Measurements from ENCODE around the gene HMGCS1. TPM values are rescaled to one million over a fixed set of nuclear protein-coding genes. Genes with fewer than 3 reads are reported as not detected.
A peak's percentile ranks its signal among the peaks of the same experiment; 100 is the strongest.
"Not testable (repeated sequence)": the region's sequence is repeated elsewhere in the genome, so short reads cannot be mapped to it uniquely, and the experiment has no call there.

Gene HMGCS1
- total RNA-seq, 2 donors from 2014 or later: 78.6 to 81.5 TPM

GRCh38 chr5:43288269-43288831 lies 24.9 kb downstream of the HMGCS1 start:
- H3K36me3 Mint-ChIP-seq (ENCODE audit: insufficient read depth in 2 of 2): peaks cover 4 to 20% of the 10 kb centered on the region in 2 donors
- H3K27me3 Mint-ChIP-seq (ENCODE audit: low read depth): no peaks in the 10 kb centered on the region
- no peak overlapping the region for H3K4me3 Mint-ChIP-seq
- H3K27ac Mint-ChIP-seq: peak overlapping the region; percentile 24
- ATAC-seq (replicated peaks in 1 of 2) (no peak), DNase-seq (no peak)
- no peaks in the 10 kb centered on the region for H3K9me3 Mint-ChIP-seq
- H3K4me1 Mint-ChIP-seq (ENCODE audit: low read depth): no peaks in the 10 kb centered on the region

- ATAC-seq (replicated peaks in 1 of 2): no peak
- H3K36me3 Mint-ChIP-seq (ENCODE audit: insufficient read depth in 2 of 2): peaks cover 4 to 16% of the 10 kb centered on the region in 2 donors
- no peaks in the 10 kb centered on the region for H3K27me3 Mint-ChIP-seq (ENCODE audit: low read depth)
- no peak overlapping the region for H3K4me3 Mint-ChIP-seq
- H3K27ac Mint-ChIP-seq: no peak overlapping the region
- no peaks in the 10 kb centered on the region for H3K4me1 Mint-ChIP-seq (ENCODE audit: low read depth)
- no peak for DNase-seq
- H3K9me3 Mint-ChIP-seq: no peaks in the 10 kb centered on the region
Observed at GRCh38 chr5:43287493-43287892, 25.7 kb downstream of the HMGCS1 start.

- H3K27ac Mint-ChIP-seq: no peak overlapping the region
- ATAC-seq (replicated peaks in 1 of 2) (no peak), DNase-seq (no peak)
- H3K9me3 Mint-ChIP-seq: no peaks in the 10 kb centered on the region
- peaks cover 8% of the 10 kb centered on the region for H3K4me1 Mint-ChIP-seq (ENCODE audit: low read depth)
- no peaks in the 10 kb centered on the region for H3K27me3 Mint-ChIP-seq (ENCODE audit: low read depth)
- no peak overlapping the region for H3K4me3 Mint-ChIP-seq
- peaks cover 4 to 12% of the 10 kb centered on the region in 2 donors for H3K36me3 Mint-ChIP-seq (ENCODE audit: insufficient read depth in 2 of 2)
Observed at GRCh38 chr5:43286623-43287022, 26.6 kb downstream of the HMGCS1 start.

GRCh38 chr5:43281840-43282658 lies 31.2 kb downstream of the HMGCS1 start:
- Mint-ChIP-seq H3K27me3 (ENCODE audit: low read depth) (no peaks in the 10 kb centered on the region), H3K4me1 (ENCODE audit: low read depth) (peaks cover 17% of the 10 kb centered on the region), H3K9me3 (no peaks in the 10 kb centered on the region), H3K27ac (peak overlapping the region; percentile 36), H3K4me3 (peak overlapping the region in 1 of 2 donors; percentile 46), H3K36me3 (ENCODE audit: insufficient read depth in 2 of 2) (peaks cover 4% of the 10 kb centered on the region in 2 donors)
- peak; percentile 35 to 47 for DNase-seq
- peak; percentile 89 to 90 for ATAC-seq (replicated peaks in 1 of 2)

GRCh38 chr5:43279548-43280274 lies 33.5 kb downstream of the HMGCS1 start:
- Mint-ChIP-seq H3K4me1 (ENCODE audit: low read depth) (peaks cover 17% of the 10 kb centered on the region), H3K4me3 (no peak overlapping the region), H3K27ac (no peak overlapping the region), H3K9me3 (no peaks in the 10 kb centered on the region), H3K36me3 (ENCODE audit: insufficient read depth in 2 of 2) (peaks cover 0 to 2% of the 10 kb centered on the region in 2 donors), H3K27me3 (ENCODE audit: low read depth) (no peaks in the 10 kb centered on the region)
- DNase-seq: no peak
- no peak for ATAC-seq (replicated peaks in 1 of 2)

- Mint-ChIP-seq H3K27me3 (ENCODE audit: low read depth) (peaks cover 12% of the 10 kb centered on the region), H3K9me3 (no peaks in the 10 kb centered on the region)
- no peak for DNase-seq
Observed at GRCh38 chr5:43275391-43275790, 37.8 kb downstream of the HMGCS1 start.

GRCh38 chr5:43274435-43275114 lies 38.6 kb downstream of the HMGCS1 start:
- no peaks in the 10 kb centered on the region for H3K4me1 Mint-ChIP-seq (ENCODE audit: low read depth)
- no peak for ATAC-seq (replicated peaks in 1 of 2)

More at GRCh38 chr5:43275391-43275790, 37.8 kb downstream of the HMGCS1 start:
- ATAC-seq (replicated peaks in 1 of 2): no peak
- no peak overlapping the region for H3K4me3 Mint-ChIP-seq
- H3K4me1 Mint-ChIP-seq (ENCODE audit: low read depth): no peaks in the 10 kb centered on the region
- peaks cover 0 to 2% of the 10 kb centered on the region in 2 donors for H3K36me3 Mint-ChIP-seq (ENCODE audit: insufficient read depth in 2 of 2)
- H3K27ac Mint-ChIP-seq: no peak overlapping the region

GRCh38 chr5:43273552-43273951 lies 39.7 kb downstream of the HMGCS1 start:
- ATAC-seq (replicated peaks in 1 of 2): no peak

More at GRCh38 chr5:43274435-43275114, 38.6 kb downstream of the HMGCS1 start:
- Mint-ChIP-seq H3K27me3 (ENCODE audit: low read depth) (peaks cover 17% of the 10 kb centered on the region), H3K9me3 (peaks cover 4 to 5% of the 10 kb centered on the region in 2 donors), H3K4me3 (no peak overlapping the region), H3K36me3 (ENCODE audit: insufficient read depth in 2 of 2) (peaks cover 0 to 2% of the 10 kb centered on the region in 2 donors), H3K27ac (no peak overlapping the region)
- DNase-seq: no peak

GRCh38 chr5:43270645-43271044 lies 42.6 kb downstream of the HMGCS1 start:
- Mint-ChIP-seq H3K4me1 (ENCODE audit: low read depth) (peaks cover 12% of the 10 kb centered on the region), H3K4me3 (no peak overlapping the region), H3K36me3 (ENCODE audit: insufficient read depth in 2 of 2) (peaks cover 6 to 9% of the 10 kb centered on the region in 2 donors), H3K9me3 (peaks cover 12 to 18% of the 10 kb centered on the region in 2 donors), H3K27me3 (ENCODE audit: low read depth) (peaks cover 37% of the 10 kb centered on the region), H3K27ac (no peak overlapping the region)
- ATAC-seq (replicated peaks in 1 of 2) (no peak), DNase-seq (no peak)

More at GRCh38 chr5:43273552-43273951, 39.7 kb downstream of the HMGCS1 start:
- Mint-ChIP-seq H3K4me1 (ENCODE audit: low read depth) (no peaks in the 10 kb centered on the region), H3K36me3 (ENCODE audit: insufficient read depth in 2 of 2) (peaks cover 0 to 2% of the 10 kb centered on the region in 2 donors), H3K9me3 (peaks cover 4 to 7% of the 10 kb centered on the region in 2 donors), H3K27me3 (ENCODE audit: low read depth) (peaks cover 17% of the 10 kb centered on the region), H3K4me3 (no peak overlapping the region), H3K27ac (no peak overlapping the region)
- DNase-seq: no peak

GRCh38 chr5:43268188-43268820 lies 44.9 kb downstream of the HMGCS1 start:
- Mint-ChIP-seq H3K36me3 (ENCODE audit: insufficient read depth in 2 of 2) (peaks cover 7 to 12% of the 10 kb centered on the region in 2 donors), H3K9me3 (peaks cover 17 to 20% of the 10 kb centered on the region in 2 donors), H3K4me1 (ENCODE audit: low read depth) (peaks cover 12% of the 10 kb centered on the region), H3K4me3 (no peak overlapping the region), H3K27me3 (ENCODE audit: low read depth) (peaks cover 51% of the 10 kb centered on the region), H3K27ac (no peak overlapping the region)
- DNase-seq (no peak), ATAC-seq (replicated peaks in 1 of 2) (peak; percentile 37 to 47)

GRCh38 chr5:43262269-43262668 lies 50.9 kb downstream of the HMGCS1 start:
- Mint-ChIP-seq H3K9me3 (peaks cover 12 to 14% of the 10 kb centered on the region in 2 donors), H3K36me3 (ENCODE audit: insufficient read depth in 2 of 2) (peaks cover 5 to 14% of the 10 kb centered on the region in 2 donors), H3K4me1 (ENCODE audit: low read depth) (peaks cover 14% of the 10 kb centered on the region), H3K27me3 (ENCODE audit: low read depth) (peaks cover 57% of the 10 kb centered on the region)
- DNase-seq; H3K4me3 Mint-ChIP-seq; H3K27ac Mint-ChIP-seq; ATAC-seq (replicated peaks in 1 of 2): not testable (repeated sequence)

GRCh38 chr5:43258116-43258515 lies 55.1 kb downstream of the HMGCS1 start:
- Mint-ChIP-seq H3K27ac (no peak overlapping the region), H3K4me3 (no peak overlapping the region), H3K4me1 (ENCODE audit: low read depth) (peaks cover 5% of the 10 kb centered on the region), H3K9me3 (peaks cover 0 to 4% of the 10 kb centered on the region in 2 donors), H3K36me3 (ENCODE audit: insufficient read depth in 2 of 2) (peaks cover 0 to 3% of the 10 kb centered on the region in 2 donors), H3K27me3 (ENCODE audit: low read depth) (peaks cover 58% of the 10 kb centered on the region)
- DNase-seq: no peak
- peak; percentile 22 to 77 for ATAC-seq (replicated peaks in 1 of 2)
